Measurements from ENCODE around the gene LTB4R.

Gene LTB4R

GRCh38 chr14:24266344-24267244 is 44.7 kb upstream of the LTB4R start:
- TF ChIP-seq CTCF (IDR thresholded peaks at IDR 0.05; ENCODE audit: extremely low read depth, insufficient read depth, missing control alignments), result no peak
- in situ Hi-C loops (cut with MboI; ENCODE audit: low pct_unique_long_range_greater_than_20kb, low sequenced_read_pairs, unreplicated experiment), result no loop called here
- no peak for DNase-seq (ENCODE audit: low spot score)

DNA sequence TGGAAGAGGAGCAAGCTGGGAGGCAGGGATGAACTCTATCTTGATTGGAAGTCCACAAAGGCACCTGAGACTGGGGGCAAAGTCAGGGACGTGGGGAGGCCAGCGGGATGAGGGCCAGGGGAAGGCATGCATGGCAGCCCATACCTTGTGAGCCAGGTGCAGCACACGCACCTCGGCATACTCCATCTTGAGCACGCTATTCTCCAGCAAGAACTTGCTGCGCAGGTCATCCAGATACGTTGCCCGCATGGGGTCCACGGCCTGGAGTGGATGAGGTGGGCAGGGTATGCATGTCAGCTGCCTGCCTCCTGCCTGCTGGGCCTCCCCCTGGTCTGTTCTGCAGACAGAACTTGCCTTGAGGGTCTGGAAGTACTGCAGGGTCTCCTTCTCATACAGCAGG is 43.8 kb upstream of the LTB4R start:
- no peak for TF ChIP-seq CTCF (IDR thresholded peaks at IDR 0.05; ENCODE audit: extremely low read depth, insufficient read depth, missing control alignments)
- DNase-seq (ENCODE audit: low spot score), result no peak
- in situ Hi-C loops (cut with MboI; ENCODE audit: low pct_unique_long_range_greater_than_20kb, low sequenced_read_pairs, unreplicated experiment), result no loop called here

GRCh38 chr14:24268225-24268624 is 43.1 kb upstream of the LTB4R start:
- in situ Hi-C loops (cut with MboI; ENCODE audit: low pct_unique_long_range_greater_than_20kb, low sequenced_read_pairs, unreplicated experiment), result no loop called here
- no peak for TF ChIP-seq CTCF (IDR thresholded peaks at IDR 0.05; ENCODE audit: extremely low read depth, insufficient read depth, missing control alignments)

GRCh38 chr14:24269368-24269767 is 41.9 kb upstream of the LTB4R start:
- in situ Hi-C loops (cut with MboI; ENCODE audit: low pct_unique_long_range_greater_than_20kb, low sequenced_read_pairs, unreplicated experiment), result no loop called here
- DNase-seq (ENCODE audit: low spot score), result no peak
- no peak for TF ChIP-seq CTCF (IDR thresholded peaks at IDR 0.05; ENCODE audit: extremely low read depth, insufficient read depth, missing control alignments)

More at GRCh38 chr14:24268225-24268624, 43.1 kb upstream of the LTB4R start:
- no peak for DNase-seq (ENCODE audit: low spot score)

- in situ Hi-C loops (cut with MboI; ENCODE audit: low pct_unique_long_range_greater_than_20kb, low sequenced_read_pairs, unreplicated experiment), result no loop called here
- DNase-seq (ENCODE audit: low spot score), result no peak
- TF ChIP-seq CTCF (IDR thresholded peaks at IDR 0.05; ENCODE audit: extremely low read depth, insufficient read depth, missing control alignments), result no peak
Observed at GRCh38 chr14:24269910-24270536, 41.3 kb upstream of the LTB4R start.

GRCh38 chr14:24270537-24271133 is 40.7 kb upstream of the LTB4R start:
- no peak for TF ChIP-seq CTCF (IDR thresholded peaks at IDR 0.05; ENCODE audit: extremely low read depth, insufficient read depth, missing control alignments)
- DNase-seq (ENCODE audit: low spot score), result no peak
- in situ Hi-C loops (cut with MboI; ENCODE audit: low pct_unique_long_range_greater_than_20kb, low sequenced_read_pairs, unreplicated experiment), result no loop called here
